GM18909 (cell line): Measurements from ENCODE around the gene PEX14.

ENCODE experiments used
- ATAC-seq: cut with Tn5 transposase; IDR thresholded peaks from one replicate; pipeline ENCODE4 v1.9.1; 2021; ENCODE audit warnings: mild to moderate bottlenecking; ENCODE audit not compliant: unreplicated experiment, poor library complexity

PEX14 gene

GRCh38 chr1:10537082-10537766 lies 62.5 kb downstream of the PEX14 start:
- no peak for ATAC-seq

GRCh38 chr1:10538646-10539355 lies 64.1 kb downstream of the PEX14 start:
- no peak for ATAC-seq

GRCh38 chr1:10539411-10540043 lies 64.8 kb downstream of the PEX14 start:
- no peak for ATAC-seq

- no peak for ATAC-seq
Measured at GRCh38 chr1:10540277-10541005, 65.7 kb downstream of the PEX14 start.

DNA sequence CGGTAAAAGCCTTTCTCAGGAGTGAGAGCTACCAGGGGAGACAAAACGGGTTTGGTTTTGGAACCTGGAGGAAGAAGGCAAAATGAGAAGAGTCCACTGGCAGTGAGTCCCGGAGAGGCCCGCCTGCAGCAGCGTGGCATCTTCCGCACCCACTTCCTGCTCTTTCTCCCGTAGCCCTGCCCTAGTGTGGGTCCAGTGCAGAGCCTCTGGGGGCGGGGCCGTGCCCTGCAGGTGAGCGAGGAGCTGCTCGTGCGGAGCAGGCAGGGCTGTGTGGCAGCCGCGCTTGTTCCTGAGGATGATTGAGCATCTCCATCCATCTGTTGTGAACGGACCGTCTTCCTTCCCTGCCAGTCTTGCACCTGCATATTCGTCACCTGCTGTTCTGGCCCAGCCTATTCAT lies 66.5 kb downstream of the PEX14 start:
- no peak for ATAC-seq

DNA sequence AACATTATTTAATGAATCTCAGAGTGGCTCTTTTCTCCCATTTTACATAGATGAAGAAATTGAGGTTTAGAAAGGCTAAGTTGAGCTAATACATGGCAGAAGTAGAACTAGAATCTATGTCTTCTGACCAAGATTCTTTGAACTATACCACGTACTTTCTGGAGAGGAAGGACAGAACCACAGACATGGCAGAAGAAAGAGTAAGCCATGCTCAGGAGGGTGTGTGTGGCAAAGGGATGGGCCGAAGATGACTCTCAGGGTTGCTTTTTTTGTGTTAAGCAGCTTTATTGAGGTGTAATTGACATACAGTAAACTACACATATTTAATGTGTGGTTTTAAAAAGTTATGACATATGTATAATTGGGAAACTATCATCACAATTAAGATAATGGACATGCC lies 69.5 kb downstream of the PEX14 start:
- no peak for ATAC-seq

GRCh38 chr1:10546896-10547295 lies 72.1 kb downstream of the PEX14 start:
- no peak for ATAC-seq

DNA sequence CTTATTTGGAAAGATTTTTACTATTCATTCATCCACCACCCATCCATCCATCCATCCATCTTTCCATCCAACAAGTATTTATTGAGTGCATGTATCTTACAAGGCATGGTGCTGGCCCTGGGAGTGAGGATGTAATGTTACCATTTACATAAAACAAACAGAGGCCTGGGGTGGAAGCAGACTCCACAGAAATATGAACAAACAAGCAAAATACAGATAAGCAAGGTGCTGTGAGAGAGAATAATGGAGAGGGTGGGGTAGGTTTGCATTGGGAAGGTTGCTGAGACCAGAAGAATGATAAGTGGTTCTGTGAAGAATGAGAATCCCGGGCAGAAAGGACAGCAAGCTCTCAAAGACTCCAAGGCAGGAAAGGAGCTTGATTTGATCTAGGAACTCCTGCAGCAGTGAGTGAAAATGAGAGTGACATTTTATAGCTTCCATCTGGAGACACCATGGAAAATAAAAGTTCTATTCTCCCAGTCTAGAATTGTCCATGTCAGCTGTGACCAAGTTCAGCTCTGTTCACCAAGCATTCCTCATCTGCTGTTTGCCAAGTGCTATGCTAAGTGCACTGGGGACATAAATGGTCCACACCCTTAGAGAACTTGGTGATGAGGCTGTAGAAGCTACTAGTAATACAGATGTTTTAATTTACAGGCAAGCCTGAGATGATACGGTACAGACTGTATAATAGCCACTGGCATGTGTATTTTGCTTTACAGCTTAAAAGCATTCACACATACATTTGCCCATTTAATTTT lies 75.3 kb downstream of the PEX14 start:
- no peak for ATAC-seq

- no peak for ATAC-seq
Measured at GRCh38 chr1:10553118-10553517, 78.4 kb downstream of the PEX14 start.

- no peak for ATAC-seq
Measured at GRCh38 chr1:10555635-10556429, 81.1 kb downstream of the PEX14 start.

GRCh38 chr1:10556430-10557005 lies 81.8 kb downstream of the PEX14 start:
- ATAC-seq = no peak

DNA sequence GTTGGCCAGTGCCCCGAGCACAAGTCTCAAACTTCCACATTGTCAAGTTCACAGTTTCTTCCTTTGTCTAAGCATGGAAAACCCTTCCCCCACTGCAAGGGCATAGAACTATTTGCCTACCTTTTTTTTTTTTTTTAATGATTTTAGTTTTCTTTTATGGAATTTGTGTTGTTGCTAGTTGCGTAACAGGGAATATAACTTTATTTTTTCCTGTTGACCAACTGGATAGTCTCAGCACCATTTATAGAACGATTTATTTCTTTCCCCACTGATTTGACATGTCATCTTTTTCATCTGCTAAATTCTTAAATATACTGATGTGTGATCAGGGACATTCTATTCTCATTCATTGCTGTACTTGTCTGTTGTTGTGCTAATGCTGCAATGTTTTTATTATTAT lies 83.0 kb downstream of the PEX14 start:
- no peak for ATAC-seq

DNA sequence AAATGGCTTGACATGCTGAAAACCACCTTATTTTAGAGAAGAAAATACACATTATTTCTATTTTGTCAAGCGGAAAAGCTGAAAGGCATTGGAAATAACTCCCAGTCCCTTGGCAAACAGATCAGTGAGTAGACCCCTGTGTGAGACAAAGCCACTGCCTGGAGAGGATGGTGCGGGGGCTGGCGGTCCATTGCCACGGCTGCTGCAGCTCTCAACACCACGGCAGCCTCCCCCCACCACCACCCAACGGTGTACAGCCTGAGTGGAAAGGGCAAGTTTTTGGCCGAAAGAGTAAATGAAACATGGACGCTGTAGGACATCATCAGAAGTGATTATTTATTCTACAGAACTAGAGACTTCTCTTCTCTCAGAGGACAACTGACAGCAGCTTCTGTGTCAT lies 84.6 kb downstream of the PEX14 start:
- ATAC-seq = no peak

GRCh38 chr1:10561497-10561896 lies 86.7 kb downstream of the PEX14 start:
- ATAC-seq = no peak

DNA sequence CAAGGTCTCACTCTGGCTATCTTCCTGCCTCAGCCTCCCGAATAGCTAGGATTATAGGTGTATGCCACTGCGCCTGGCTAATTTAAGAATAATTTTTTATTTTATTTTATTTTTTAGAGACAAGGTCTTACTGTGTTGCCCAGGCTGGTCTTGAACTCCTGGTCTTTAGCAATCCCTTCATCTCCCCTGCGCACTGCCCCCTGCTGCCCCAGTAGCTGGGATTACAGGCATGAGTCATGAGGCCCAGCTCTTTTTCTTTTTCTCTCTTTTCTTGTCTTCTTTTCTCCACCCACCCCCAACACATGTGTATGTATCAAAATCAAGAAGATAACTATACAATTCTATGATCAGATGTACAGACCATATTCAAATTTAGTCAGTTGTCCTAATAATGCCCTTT lies 87.2 kb downstream of the PEX14 start:
- no peak for ATAC-seq

DNA sequence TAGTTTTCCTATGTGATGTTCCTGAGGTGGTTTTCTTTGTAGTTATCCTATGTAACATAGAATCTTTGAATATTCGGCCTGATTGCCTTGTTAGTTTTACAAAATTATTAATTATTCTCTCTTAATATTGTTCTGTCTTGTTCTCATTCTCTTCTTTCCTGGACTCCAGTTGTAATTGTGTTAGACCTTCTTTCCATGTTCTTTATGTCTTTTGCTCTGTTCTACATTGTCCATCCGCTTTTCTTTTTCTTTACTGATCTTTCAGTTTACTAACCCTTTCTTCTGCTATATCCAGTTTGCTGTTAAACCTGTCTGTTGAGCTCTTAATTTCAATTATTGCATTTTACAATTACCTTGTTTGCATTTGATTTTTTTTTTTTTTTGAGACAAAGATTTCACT lies 89.3 kb downstream of the PEX14 start:
- no peak for ATAC-seq

DNA sequence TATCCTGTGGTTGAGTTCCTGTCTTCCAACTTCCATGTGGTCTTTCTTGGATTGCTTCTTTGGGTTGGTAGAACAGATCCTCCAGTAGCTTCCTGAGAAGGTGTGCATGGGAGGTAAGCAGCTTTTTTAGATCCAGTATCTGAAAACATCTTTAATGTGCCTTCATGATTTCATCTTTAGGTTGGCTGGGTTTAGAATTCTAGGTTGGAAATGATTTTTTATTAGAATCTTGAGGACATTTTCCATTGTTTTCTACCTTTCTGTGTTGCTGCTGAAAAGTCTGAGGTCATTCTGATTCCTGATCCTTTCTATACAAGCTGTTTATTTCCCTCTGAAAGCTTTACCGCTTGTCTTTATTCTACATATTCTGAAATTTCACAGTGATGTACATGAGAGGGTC lies 94.8 kb downstream of the PEX14 start:
- no peak for ATAC-seq

DNA sequence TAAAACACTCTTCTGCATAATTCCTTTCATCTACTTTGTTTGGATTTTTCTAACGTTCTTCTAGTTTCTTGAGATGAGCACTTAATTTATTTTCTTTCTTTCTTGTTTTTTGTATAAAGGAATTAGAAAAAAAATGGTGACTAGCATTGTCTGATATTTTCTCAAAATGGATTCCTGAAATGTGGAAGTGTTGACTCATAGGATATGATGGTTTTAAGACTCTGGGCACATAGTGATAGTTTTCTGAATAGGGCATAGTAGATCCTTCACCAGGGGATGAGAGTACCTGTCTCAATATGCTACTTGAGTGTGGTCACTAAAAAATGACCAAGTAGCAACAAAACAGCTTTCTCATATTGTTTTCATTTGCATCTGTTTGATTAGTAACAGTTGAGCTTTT lies 100.9 kb downstream of the PEX14 start:
- ATAC-seq = no peak

DNA sequence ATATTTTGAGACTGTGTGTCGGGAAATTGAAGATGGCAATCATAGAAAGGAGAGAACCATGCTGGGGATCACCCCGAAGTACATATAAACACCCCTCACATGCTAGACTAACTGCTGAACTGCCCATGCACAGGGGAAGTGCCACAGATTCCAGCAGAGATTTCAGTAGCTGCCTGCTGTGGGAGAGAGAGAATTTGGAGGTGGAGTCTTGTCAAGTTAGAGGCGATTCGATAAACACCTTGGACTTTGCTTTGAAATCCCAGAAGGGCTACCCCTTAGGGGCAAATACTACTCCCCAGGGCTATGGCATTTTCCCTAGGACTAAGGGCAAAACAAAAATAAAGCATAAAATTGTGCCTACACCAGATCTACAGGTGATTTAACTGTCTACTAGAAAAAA lies 103.3 kb downstream of the PEX14 start:
- ATAC-seq = no peak
